Hepatocyte (in vitro differentiated cells): Measurements from ENCODE around the gene TMEM132A. TPM values are rescaled to one million over a fixed set of nuclear protein-coding genes. Genes with fewer than 3 reads are reported as not detected.

Experiments used
- DNase-seq: peaks from one replicate; pipeline ENCODE4 v3.0.0-alpha.2; 2016; ENCODE audit warnings: low spot score
- H2AFZ ChIP-seq: fragments of 200-600 bp; sonication (generic); 2 replicates; pipeline ENCODE4 v1.6.0; 2016; ENCODE audit warnings: antibody characterized with exemption, mild to moderate bottlenecking
- H3K27ac ChIP-seq: fragments of 200-600 bp; sonication (generic); 2 replicates; pipeline ENCODE4 v1.5.1; 2016; ENCODE audit warnings: mild to moderate bottlenecking
- H3K27me3 ChIP-seq: fragments of 200-600 bp; sonication (generic); 2 replicates; pipeline ENCODE4 v1.6.1; 2016
- H3K36me3 ChIP-seq: fragments of 200-600 bp; sonication (generic); replicated peaks from 2 replicates; pipeline ENCODE4 v1.5.1; 2016; ENCODE audit warnings: low read depth; ENCODE audit not compliant: insufficient read depth
- H3K4me1 ChIP-seq: fragments of 200-600 bp; sonication (generic); 2 replicates; pipeline ENCODE4 v1.5.1; 2016; ENCODE audit warnings: mild to moderate bottlenecking, moderate library complexity; ENCODE audit not compliant: insufficient read depth
- H3K4me2 ChIP-seq: fragments of 200-600 bp; sonication (generic); 2 replicates; pipeline ENCODE4 v1.6.0; 2016
- H3K4me3 ChIP-seq: fragments of 200-600 bp; sonication (generic); 2 replicates; pipeline ENCODE4 v1.5.1; 2016; ENCODE audit warnings: mild to moderate bottlenecking
- H3K79me2 ChIP-seq: fragments of 200-600 bp; sonication (generic); 2 replicates; pipeline ENCODE4 v1.6.0; 2017; ENCODE audit warnings: mild to moderate bottlenecking
- H3K9me2 ChIP-seq: fragments of 200-600 bp; sonication (generic); replicated peaks from 2 replicates; pipeline ENCODE4 v1.6.0; 2017; ENCODE audit warnings: mild to moderate bottlenecking; ENCODE audit not compliant: insufficient read depth
- H3K9me3 ChIP-seq: fragments of 200-600 bp; sonication (generic); 2 replicates; pipeline ENCODE4 v1.5.1; 2016; ENCODE audit warnings: low read depth, mild to moderate bottlenecking
- H4K20me1 ChIP-seq: fragments of 200-600 bp; sonication (generic); 2 replicates; pipeline ENCODE4 v1.6.0; 2016; ENCODE audit warnings: mild to moderate bottlenecking; ENCODE audit not compliant: insufficient read depth, poor library complexity, severe bottlenecking
- EZH2 ChIP-seq: fragments of 200-600 bp; sonication (generic); IDR thresholded peaks from 2 replicates; pipeline ENCODE4 v1.6.1; 2016; ENCODE audit warnings: antibody characterized with exemption, mild to moderate bottlenecking, borderline replicate concordance
- EZH2phosphoT487 ChIP-seq: fragments of 200-600 bp; sonication (generic); IDR thresholded peaks from one replicate; pipeline ENCODE4 v1.6.1; 2018; ENCODE audit warnings: antibody characterized with exemption, mild to moderate bottlenecking, low read depth, moderate library complexity; ENCODE audit not compliant: unreplicated experiment, severe bottlenecking
- WGBS: methylation state at CpG from one replicate; pipeline ENCODE4 v1.1.6; 2016; ENCODE audit warnings: low lambda C conversion rate; ENCODE audit errors: missing lambda C conversion rate; 5-methylcytosine and 5-hydroxymethylcytosine counted together
- polyA plus RNA-seq: library from polyadenylated mRNA; unstranded; fragments of >200 nt; fragmentation: Nextera tagmentation; extraction: Ambion mirVana; gene quantifications from 2 replicates; pipeline ENCODE4 v1.2.1, GENCODE V29; 2016
- total RNA-seq: library from RNA; depleted of rRNA; stranded (reverse); fragments of >200 nt; gene quantifications from 2 replicates; pipeline ENCODE4 v1.2.3, GENCODE V29; 2014
- TF ChIP-seq, protein P1 (sequence below): fragments of 200-600 bp; sonication (generic); IDR thresholded peaks from 2 replicates; pipeline ENCODE4 v1.5.1; 2016; ENCODE audit warnings: antibody characterized with exemption, mild to moderate bottlenecking; ENCODE audit not compliant: poor library complexity

TMEM132A gene
- total and polyA plus RNA-seq, 2 experiments from 2014 or later: 44.3 to 98.7 TPM

DNA sequence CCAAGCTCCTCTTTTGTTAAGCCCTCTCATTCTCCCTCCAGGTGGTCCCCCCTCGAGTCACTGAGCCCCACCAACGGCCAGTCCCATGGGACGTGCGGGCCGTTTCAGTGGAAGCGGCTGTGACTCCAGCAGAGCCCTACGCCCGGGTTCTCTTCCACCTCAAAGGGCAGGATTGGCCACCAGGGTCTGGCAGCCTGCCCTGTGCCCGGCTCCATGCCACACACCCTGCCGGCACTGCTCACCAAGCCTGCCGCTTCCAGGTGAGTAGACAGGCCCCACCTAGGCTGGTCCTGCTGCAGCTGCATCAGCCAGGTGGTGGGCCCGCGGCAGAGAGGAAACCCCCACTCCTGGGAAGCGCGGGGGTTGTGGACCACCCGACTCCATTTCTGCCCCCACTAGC, 3.3 kb downstream of the TMEM132A start:
- DNase-seq: no peak
- H3K4me3 ChIP-seq: no peak overlapping the region
- H3K9me2 ChIP-seq: no peaks in the 10 kb centered on the region
- H2AFZ ChIP-seq: no peak overlapping the region
- no peaks in the 10 kb centered on the region for H4K20me1 ChIP-seq
- 93% methylated on average over 16 of the region's 16 CpGs for WGBS
- H3K4me1 ChIP-seq: peaks cover 5% of the 10 kb centered on the region
- H3K27ac ChIP-seq: no peak overlapping the region
- no peaks in the 10 kb centered on the region for H3K27me3 ChIP-seq
- H3K79me2 ChIP-seq: peaks cover 10% of the 10 kb centered on the region
- H3K36me3 ChIP-seq: no peaks in the 10 kb centered on the region
- no peaks in the 10 kb centered on the region for H3K9me3 ChIP-seq
- no peak overlapping the region for H3K4me2 ChIP-seq
- no peak for TF ChIP-seq EZH2phosphoT487
- TF ChIP-seq, protein P1, sequence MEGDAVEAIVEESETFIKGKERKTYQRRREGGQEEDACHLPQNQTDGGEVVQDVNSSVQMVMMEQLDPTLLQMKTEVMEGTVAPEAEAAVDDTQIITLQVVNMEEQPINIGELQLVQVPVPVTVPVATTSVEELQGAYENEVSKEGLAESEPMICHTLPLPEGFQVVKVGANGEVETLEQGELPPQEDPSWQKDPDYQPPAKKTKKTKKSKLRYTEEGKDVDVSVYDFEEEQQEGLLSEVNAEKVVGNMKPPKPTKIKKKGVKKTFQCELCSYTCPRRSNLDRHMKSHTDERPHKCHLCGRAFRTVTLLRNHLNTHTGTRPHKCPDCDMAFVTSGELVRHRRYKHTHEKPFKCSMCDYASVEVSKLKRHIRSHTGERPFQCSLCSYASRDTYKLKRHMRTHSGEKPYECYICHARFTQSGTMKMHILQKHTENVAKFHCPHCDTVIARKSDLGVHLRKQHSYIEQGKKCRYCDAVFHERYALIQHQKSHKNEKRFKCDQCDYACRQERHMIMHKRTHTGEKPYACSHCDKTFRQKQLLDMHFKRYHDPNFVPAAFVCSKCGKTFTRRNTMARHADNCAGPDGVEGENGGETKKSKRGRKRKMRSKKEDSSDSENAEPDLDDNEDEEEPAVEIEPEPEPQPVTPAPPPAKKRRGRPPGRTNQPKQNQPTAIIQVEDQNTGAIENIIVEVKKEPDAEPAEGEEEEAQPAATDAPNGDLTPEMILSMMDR: no peak
- TF ChIP-seq EZH2: no peak

DNA sequence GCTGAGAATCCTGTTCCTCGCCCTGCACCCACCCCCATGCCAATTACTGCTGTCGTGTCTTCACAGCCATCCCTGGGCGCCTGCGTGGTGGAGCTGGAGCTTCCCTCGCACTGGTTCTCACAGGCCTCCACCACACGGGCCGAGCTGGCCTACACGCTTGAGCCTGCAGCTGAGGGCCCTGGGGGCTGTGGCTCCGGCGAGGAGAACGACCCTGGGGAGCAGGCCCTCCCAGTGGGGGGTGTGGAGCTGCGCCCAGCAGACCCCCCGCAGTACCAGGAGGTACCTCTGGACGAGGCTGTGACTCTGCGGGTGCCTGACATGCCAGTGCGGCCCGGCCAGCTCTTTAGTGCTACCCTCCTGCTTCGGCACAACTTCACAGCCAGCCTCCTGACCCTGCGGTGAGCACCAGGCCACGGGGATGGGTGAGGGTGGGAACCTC, 4.3 kb downstream of the TMEM132A start:
- no peaks in the 10 kb centered on the region for H3K9me3 ChIP-seq
- H2AFZ ChIP-seq: no peak overlapping the region
- TF ChIP-seq EZH2 (no peak), EZH2phosphoT487 (no peak)
- TF ChIP-seq, protein P1: no peak
- H3K4me1 ChIP-seq: peaks cover 5% of the 10 kb centered on the region
- H3K79me2 ChIP-seq: peaks cover 10% of the 10 kb centered on the region
- no peak for DNase-seq
- H3K4me3 ChIP-seq: no peak overlapping the region
- H4K20me1 ChIP-seq: no peaks in the 10 kb centered on the region
- no peaks in the 10 kb centered on the region for H3K36me3 ChIP-seq
- 97% methylated on average over 19 of the region's 20 CpGs for WGBS
- no peak overlapping the region for H3K27ac ChIP-seq
- H3K9me2 ChIP-seq: no peaks in the 10 kb centered on the region
- no peak overlapping the region for H3K4me2 ChIP-seq
- no peaks in the 10 kb centered on the region for H3K27me3 ChIP-seq

DNA sequence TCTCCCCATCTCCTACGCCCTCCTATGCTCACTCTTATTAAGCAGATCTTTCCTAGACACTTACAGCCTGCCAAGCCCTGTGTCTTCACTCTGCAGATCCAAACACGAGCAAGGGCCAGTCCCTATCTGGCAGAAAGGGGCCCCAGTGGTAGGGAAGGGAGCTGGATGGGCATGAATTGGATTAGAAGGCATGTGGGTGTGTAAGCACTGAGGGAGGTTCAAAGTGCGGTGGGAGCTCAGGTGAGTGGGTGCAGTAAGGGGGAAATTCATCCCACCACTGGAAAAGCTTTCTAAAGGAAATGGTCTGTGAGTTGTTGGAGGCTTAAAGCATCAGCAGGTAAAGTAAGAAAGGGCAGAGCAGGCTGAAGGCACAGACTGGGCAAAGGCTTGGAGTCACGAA, 5.5 kb downstream of the TMEM132A start:
- Histone ChIP-seq H2AFZ (no peak overlapping the region), H3K4me2 (no peak overlapping the region), H3K4me3 (no peak overlapping the region), H3K27me3 (no peaks in the 10 kb centered on the region), H4K20me1 (no peaks in the 10 kb centered on the region), H3K27ac (no peak overlapping the region), H3K79me2 (peaks cover 6% of the 10 kb centered on the region), H3K9me2 (no peaks in the 10 kb centered on the region), H3K36me3 (no peaks in the 10 kb centered on the region), H3K4me1 (no peaks in the 10 kb centered on the region), H3K9me3 (no peaks in the 10 kb centered on the region)
- TF ChIP-seq, protein P1: no peak
- no peak for TF ChIP-seq EZH2phosphoT487
- no peak for TF ChIP-seq EZH2
- no peak for DNase-seq
- WGBS: 91% methylated on average over 4 of the region's 4 CpGs

DNA sequence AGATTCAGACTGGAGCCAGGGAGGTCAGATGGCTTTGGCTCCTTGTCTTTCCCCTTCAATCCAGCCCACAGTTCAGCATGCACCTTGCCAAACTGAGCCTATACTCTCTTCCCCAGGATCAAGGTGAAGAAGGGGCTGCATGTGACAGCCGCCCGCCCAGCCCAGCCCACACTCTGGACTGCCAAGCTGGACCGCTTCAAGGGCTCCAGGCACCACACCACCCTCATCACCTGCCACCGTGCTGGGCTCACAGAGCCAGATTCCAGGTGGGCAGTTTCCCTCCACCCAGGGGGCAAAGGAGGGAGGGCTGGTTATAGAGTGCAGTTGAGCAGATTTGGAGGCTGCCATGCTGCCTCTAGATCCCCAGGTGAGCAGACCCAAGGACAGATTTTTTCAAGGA, 6.1 kb downstream of the TMEM132A start:
- no peak overlapping the region for H2AFZ ChIP-seq
- no peaks in the 10 kb centered on the region for H3K9me3 ChIP-seq
- no peaks in the 10 kb centered on the region for H3K4me1 ChIP-seq
- H3K36me3 ChIP-seq: no peaks in the 10 kb centered on the region
- no peaks in the 10 kb centered on the region for H3K9me2 ChIP-seq
- no peaks in the 10 kb centered on the region for H4K20me1 ChIP-seq
- no peak overlapping the region for H3K4me3 ChIP-seq
- no peak overlapping the region for H3K4me2 ChIP-seq
- H3K79me2 ChIP-seq: peaks cover 1% of the 10 kb centered on the region
- no peaks in the 10 kb centered on the region for H3K27me3 ChIP-seq
- DNase-seq: no peak
- TF ChIP-seq EZH2phosphoT487 (no peak), EZH2 (no peak)
- TF ChIP-seq, protein P1: no peak
- 98% methylated on average over 4 of the region's 4 CpGs for WGBS
- H3K27ac ChIP-seq: no peak overlapping the region
